A673 (cell line): Measurements from ENCODE around the gene CAPN10.

Experiments
- EZH2 ChIP-seq: fragments of 200-600 bp; sonication (generic); IDR thresholded peaks from 2 replicates; pipeline ENCODE4 v1.6.1; 2017; ENCODE audit warnings: borderline replicate concordance, low read depth, mild to moderate bottlenecking, mixed read lengths, antibody characterized with exemption, low read length; ENCODE audit not compliant: poor library complexity, severe bottlenecking
- TF ChIP-seq, protein P1 (sequence below): fragments of 300-800, 200-600 bp; sonication (generic); conservative IDR thresholded peaks from 2 replicates; pipeline ENCODE4 v1.5.1; 2017; ENCODE audit warnings: low read depth, mild to moderate bottlenecking, antibody characterized with exemption, low read length, moderate library complexity, mixed read lengths

- TF ChIP-seq, protein P1, sequence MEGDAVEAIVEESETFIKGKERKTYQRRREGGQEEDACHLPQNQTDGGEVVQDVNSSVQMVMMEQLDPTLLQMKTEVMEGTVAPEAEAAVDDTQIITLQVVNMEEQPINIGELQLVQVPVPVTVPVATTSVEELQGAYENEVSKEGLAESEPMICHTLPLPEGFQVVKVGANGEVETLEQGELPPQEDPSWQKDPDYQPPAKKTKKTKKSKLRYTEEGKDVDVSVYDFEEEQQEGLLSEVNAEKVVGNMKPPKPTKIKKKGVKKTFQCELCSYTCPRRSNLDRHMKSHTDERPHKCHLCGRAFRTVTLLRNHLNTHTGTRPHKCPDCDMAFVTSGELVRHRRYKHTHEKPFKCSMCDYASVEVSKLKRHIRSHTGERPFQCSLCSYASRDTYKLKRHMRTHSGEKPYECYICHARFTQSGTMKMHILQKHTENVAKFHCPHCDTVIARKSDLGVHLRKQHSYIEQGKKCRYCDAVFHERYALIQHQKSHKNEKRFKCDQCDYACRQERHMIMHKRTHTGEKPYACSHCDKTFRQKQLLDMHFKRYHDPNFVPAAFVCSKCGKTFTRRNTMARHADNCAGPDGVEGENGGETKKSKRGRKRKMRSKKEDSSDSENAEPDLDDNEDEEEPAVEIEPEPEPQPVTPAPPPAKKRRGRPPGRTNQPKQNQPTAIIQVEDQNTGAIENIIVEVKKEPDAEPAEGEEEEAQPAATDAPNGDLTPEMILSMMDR, result no peak
- no peak for TF ChIP-seq EZH2
These were observed 10.5 kb downstream of the CAPN10 start for GRCh38 chr2:240597054-240597418.
